GM23338 (cell line): ENCODE results near the gene PSAPL1. TPM values are rescaled to one million over a fixed set of nuclear protein-coding genes. Genes with fewer than 3 reads are reported as not detected.

Experiments
- ATAC-seq: fragments of 200-7000 bp; cut with Tn5 transposase; 3 replicates; pipeline ENCODE4 v1.9.1; 2020
- DNase-seq: peaks from one replicate; pipeline ENCODE4 v3.0.0-alpha.2; 2015; ENCODE audit warnings: low spot score
- H2AFZ ChIP-seq: fragments of 200-600 bp; sonication (generic); 2 replicates; pipeline ENCODE4 v1.8.0; 2016; ENCODE audit warnings: antibody characterized with exemption, mild to moderate bottlenecking, moderate library complexity
- H3F3A ChIP-seq: fragments of 200-600 bp; sonication (generic); replicated peaks from 2 replicates; pipeline ENCODE4 v1.8.0; 2017; ENCODE audit warnings: antibody characterized with exemption, mixed run types, low read depth
- H3K27ac ChIP-seq: fragments of 200-600 bp; sonication (generic); 2 replicates; pipeline ENCODE4 v1.6.1; 2016; ENCODE audit warnings: low read depth
- H3K27me3 ChIP-seq: fragments of 200-600 bp; sonication (generic); 2 replicates; pipeline ENCODE4 v1.8.0; 2016; ENCODE audit warnings: mild to moderate bottlenecking, mixed run types, moderate library complexity; ENCODE audit not compliant: insufficient read depth
- H3K36me3 ChIP-seq: fragments of 200-600 bp; sonication (generic); 2 replicates; pipeline ENCODE4 v1.8.0; 2016; ENCODE audit warnings: mild to moderate bottlenecking; ENCODE audit not compliant: insufficient read depth
- H3K4me1 ChIP-seq: fragments of 200-600 bp; sonication (generic); 2 replicates; pipeline ENCODE4 v1.8.0; 2016; ENCODE audit warnings: mild to moderate bottlenecking, moderate library complexity; ENCODE audit not compliant: insufficient read depth
- H3K4me2 ChIP-seq: fragments of 200-600 bp; sonication (generic); 2 replicates; pipeline ENCODE4 v1.7.1; 2017; ENCODE audit warnings: mixed run types
- H3K4me3 ChIP-seq: fragments of 200-600 bp; sonication (generic); 2 replicates; pipeline ENCODE4 v1.6.1; 2016; ENCODE audit warnings: mixed run types
- H3K79me2 ChIP-seq: fragments of 200-600 bp; sonication (generic); replicated peaks from 2 replicates; pipeline ENCODE4 v1.8.0; 2017; ENCODE audit warnings: mild to moderate bottlenecking; ENCODE audit not compliant: insufficient read depth
- H3K9me2 ChIP-seq: fragments of 200-600 bp; sonication (generic); 2 replicates; pipeline ENCODE4 v1.8.0; 2017; ENCODE audit not compliant: insufficient read depth
- H4K20me1 ChIP-seq: fragments of 200-600 bp; sonication (generic); replicated peaks from 2 replicates; pipeline ENCODE4 v1.8.0; 2017; ENCODE audit warnings: mild to moderate bottlenecking; ENCODE audit not compliant: insufficient read depth
- H3K27ac Mint-ChIP-seq: 2 replicates; pipeline ENCODE4 v1.8.0; 2020; ENCODE audit warnings: inconsistent platforms, mild to moderate bottlenecking, moderate library complexity, mixed read lengths
- H3K27me3 Mint-ChIP-seq: 3 replicates; pipeline ENCODE4 v1.8.0; 2022; ENCODE audit warnings: low read depth, mild to moderate bottlenecking, moderate library complexity, mixed read lengths, inconsistent platforms; ENCODE audit not compliant: insufficient read depth, poor library complexity
- H3K36me3 Mint-ChIP-seq: 3 replicates; pipeline ENCODE4 v1.8.0; 2021; ENCODE audit warnings: low read depth, mild to moderate bottlenecking, inconsistent platforms, moderate library complexity, mixed read lengths
- H3K4me1 Mint-ChIP-seq: 3 replicates; pipeline ENCODE4 v1.8.0; 2020; ENCODE audit warnings: mild to moderate bottlenecking, inconsistent platforms, mixed read lengths
- H3K4me3 Mint-ChIP-seq: 3 replicates; pipeline ENCODE4 v1.8.0; 2021; ENCODE audit warnings: moderate library complexity, mild to moderate bottlenecking, inconsistent platforms, mixed read lengths
- H3K9me3 Mint-ChIP-seq: 3 replicates; pipeline ENCODE4 v1.8.0; 2020; ENCODE audit warnings: moderate library complexity, mild to moderate bottlenecking, inconsistent platforms, mixed read lengths
- ETS1 ChIP-seq: IDR thresholded peaks from 2 replicates; pipeline ENCODE4 v1.6.1; 2016; ENCODE audit warnings: antibody characterized with exemption
- EZH2phosphoT487 ChIP-seq: fragments of 200-600 bp; sonication (generic); IDR thresholded peaks from one replicate; pipeline ENCODE4 v1.8.1; 2018; ENCODE audit warnings: antibody characterized with exemption; ENCODE audit not compliant: unreplicated experiment
- JUNB ChIP-seq: IDR thresholded peaks from one replicate; pipeline ENCODE4 v1.6.1; 2016; ENCODE audit warnings: antibody characterized with exemption; ENCODE audit not compliant: unreplicated experiment
- NANOG ChIP-seq: IDR thresholded peaks from 2 replicates; pipeline ENCODE4 v1.6.1; 2016; ENCODE audit warnings: antibody characterized with exemption, borderline replicate concordance
- REST ChIP-seq: IDR thresholded peaks from one replicate; pipeline ENCODE4 v1.6.1; 2018; ENCODE audit warnings: antibody characterized with exemption; ENCODE audit not compliant: unreplicated experiment
- ZNF462 ChIP-seq: fragments of 250-450 bp; sonication (Bioruptor Pico); IDR thresholded peaks from 2 replicates; pipeline ENCODE4 v1.5.0; 2020; ENCODE audit warnings: mild to moderate bottlenecking, moderate library complexity
- polyA plus RNA-seq: library from polyadenylated mRNA; unstranded; fragments of >200 nt; fragmentation: Nextera tagmentation; extraction: Ambion mirVana; gene quantifications from 2 replicates; pipeline ENCODE4 v1.2.1, GENCODE V29; 2016
- total RNA-seq: library from RNA; depleted of rRNA; stranded (reverse); fragments of >200 nt; shearing (Covaris generic); gene quantifications from 2 replicates; pipeline ENCODE4 v1.2.3, GENCODE V29; 2014

PSAPL1 gene
- total and polyA plus RNA-seq, 2 experiments from 2014 or later, result not detected

- Histone ChIP-seq H4K20me1 (no peaks in the 10 kb centered on the region), H3K79me2 (no peaks in the 10 kb centered on the region), H3K36me3 (no peaks in the 10 kb centered on the region), H3K27me3 (no peaks in the 10 kb centered on the region), H3K27ac (no peak overlapping the region), H3K4me2 (no peak overlapping the region), H3K4me1 (no peaks in the 10 kb centered on the region), H3K9me2 (no peaks in the 10 kb centered on the region), H3F3A (no peaks in the 10 kb centered on the region), H3K4me3 (no peak overlapping the region), H2AFZ (no peak overlapping the region)
- Mint-ChIP-seq H3K4me3 (no peak overlapping the region), H3K9me3 (no peaks in the 10 kb centered on the region), H3K4me1 (peaks cover 13% of the 10 kb centered on the region), H3K27ac (no peak overlapping the region), H3K36me3 (no peaks in the 10 kb centered on the region), H3K27me3 (peaks cover 21% of the 10 kb centered on the region)
- TF ChIP-seq REST (no peak), ZNF462 (no peak), EZH2phosphoT487 (no peak), ETS1 (no peak), JUNB (no peak), NANOG (no peak)
- ATAC-seq (peak; percentile 79), DNase-seq (peak; percentile 37)
Measured at GRCh38 chr4:7472442-7473013, 37.8 kb upstream of the PSAPL1 start.
